Stimulated activated CD4-positive, alpha-beta T cell treated with anti-CD3 and anti-CD28 coated beads, Interleukin-2, amount 100 ng/mL, for 24 hours (primary cell): Measurements from ENCODE around the gene SPRN.
"Not testable (repeated sequence)": the region's sequence is repeated elsewhere in the genome, so short reads cannot be mapped to it uniquely, and the experiment has no call there.

Experiments
- DNase-seq, 2 donors: peaks; one replicate each; pipeline ENCODE4 v3.0.0-alpha.2; 2020

Gene SPRN

GRCh38 chr10:133439517-133440461 lies 15.4 kb upstream of the SPRN start:
- DNase-seq = peak in 1 of 2 donors; percentile 6

- DNase-seq = no peak
Measured at GRCh38 chr10:133438711-133439273, 14.4 kb upstream of the SPRN start.

GRCh38 chr10:133432789-133433188 lies 8.4 kb upstream of the SPRN start:
- not testable (repeated sequence) for DNase-seq

- not testable (repeated sequence) for DNase-seq
Measured at GRCh38 chr10:133431888-133432613, 7.6 kb upstream of the SPRN start.

- DNase-seq = not testable (repeated sequence)
Measured at GRCh38 chr10:133429571-133429970, 5.1 kb upstream of the SPRN start.

GRCh38 chr10:133424102-133424501 lies 323 bp downstream of the SPRN start:
- not testable (repeated sequence) for DNase-seq

GRCh38 chr10:133422807-133423771 lies 1.3 kb downstream of the SPRN start:
- DNase-seq = no peak

GRCh38 chr10:133422223-133422806 lies 2.1 kb downstream of the SPRN start:
- DNase-seq = no peak

GRCh38 chr10:133421336-133422222 lies 2.8 kb downstream of the SPRN start:
- no peak for DNase-seq

- no peak for DNase-seq
Measured at GRCh38 chr10:133420579-133420978, 3.8 kb downstream of the SPRN start.

- DNase-seq = no peak
Measured at GRCh38 chr10:133420028-133420427, 4.4 kb downstream of the SPRN start.

- DNase-seq = no peak
Measured at GRCh38 chr10:133419211-133419950, 5.0 kb downstream of the SPRN start.

GRCh38 chr10:133418289-133418993 lies 6.0 kb downstream of the SPRN start:
- DNase-seq = no peak

- no peak for DNase-seq
Measured at GRCh38 chr10:133415752-133416151, 8.7 kb downstream of the SPRN start.

- not testable (repeated sequence) for DNase-seq
Measured at GRCh38 chr10:133414401-133414800, 10.0 kb downstream of the SPRN start.

- DNase-seq = no peak
Measured at GRCh38 chr10:133412381-133412711, 12.1 kb downstream of the SPRN start.

- DNase-seq = no peak
Measured at GRCh38 chr10:133411523-133412380, 12.7 kb downstream of the SPRN start.

- no peak for DNase-seq
Measured at GRCh38 chr10:133405844-133406527, 18.4 kb downstream of the SPRN start.
